Glutamatergic neuron (in vitro differentiated cells): ENCODE data around the gene TBC1D28. TPM values are rescaled to one million over a fixed set of nuclear protein-coding genes. Genes with fewer than 3 reads are reported as not detected.
"Not testable (repeated sequence)": the region's sequence is repeated elsewhere in the genome, so short reads cannot be mapped to it uniquely, and the experiment has no call there.

Experiments
- DNase-seq: peaks from one replicate; pipeline ENCODE4 v3.0.0; 2022
- H3K27ac Mint-ChIP-seq: one replicate; pipeline ENCODE4 v1.8.0; 2020; ENCODE audit warnings: mild to moderate bottlenecking, mixed read lengths, inconsistent platforms; ENCODE audit not compliant: unreplicated experiment
- H3K27me3 Mint-ChIP-seq: one replicate; pipeline ENCODE4 v1.8.0; 2020; ENCODE audit warnings: mild to moderate bottlenecking, moderate library complexity, mixed read lengths, inconsistent platforms; ENCODE audit not compliant: unreplicated experiment
- H3K36me3 Mint-ChIP-seq: one replicate; pipeline ENCODE4 v1.8.0; 2020; ENCODE audit warnings: mild to moderate bottlenecking, mixed read lengths, inconsistent platforms; ENCODE audit not compliant: unreplicated experiment
- H3K4me1 Mint-ChIP-seq: one replicate; pipeline ENCODE4 v1.8.0; 2020; ENCODE audit warnings: mild to moderate bottlenecking, low read depth, mixed read lengths, inconsistent platforms; ENCODE audit not compliant: unreplicated experiment
- H3K4me3 Mint-ChIP-seq: one replicate; pipeline ENCODE4 v1.8.0; 2020; ENCODE audit warnings: mild to moderate bottlenecking, mixed read lengths, inconsistent platforms; ENCODE audit not compliant: unreplicated experiment
- H3K9me3 Mint-ChIP-seq: one replicate; pipeline ENCODE4 v1.8.0; 2020; ENCODE audit warnings: mild to moderate bottlenecking, moderate library complexity, mixed read lengths, inconsistent platforms; ENCODE audit not compliant: unreplicated experiment
- CTCF ChIP-seq: fragments of 200-600 bp; sonication (generic); IDR thresholded peaks from one replicate; pipeline ENCODE4 v1.5.0; 2021; ENCODE audit not compliant: partially characterized antibody, unreplicated experiment
- total RNA-seq: library from RNA; stranded (reverse); fragmentation: NEBNext Ultra II Directional; extraction: Animal tissue kit (Norgen Biotek cat#: 25700); gene quantifications from one replicate; pipeline ENCODE4 v1.2.1, GENCODE V29; 2021; ENCODE audit not compliant: unreplicated experiment

Gene TBC1D28
- total RNA-seq, 1 donor from 2014 or later: 0.44 TPM

- DNase-seq, H3K36me3 Mint-ChIP-seq, H3K27ac Mint-ChIP-seq, H3K27me3 Mint-ChIP-seq, H3K4me3 Mint-ChIP-seq, H3K9me3 Mint-ChIP-seq, H3K4me1 Mint-ChIP-seq: not testable (repeated sequence)
These were observed 1.1 kb downstream of the TBC1D28 start for GRCh38 chr17:18643124-18643523.

- not testable (repeated sequence) for DNase-seq, H3K27ac Mint-ChIP-seq, H3K9me3 Mint-ChIP-seq, H3K4me3 Mint-ChIP-seq, H3K27me3 Mint-ChIP-seq, H3K36me3 Mint-ChIP-seq, H3K4me1 Mint-ChIP-seq
These were observed 5.8 kb downstream of the TBC1D28 start for GRCh38 chr17:18638357-18638756.

GRCh38 chr17:18636237-18636636 lies 8.0 kb downstream of the TBC1D28 start:
- peak; percentile 23 for TF ChIP-seq CTCF
- H3K27ac Mint-ChIP-seq, DNase-seq: not testable (repeated sequence)

GRCh38 chr17:18635773-18636172 lies 8.4 kb downstream of the TBC1D28 start:
- H3K4me3 Mint-ChIP-seq: not testable (repeated sequence)

More at GRCh38 chr17:18636237-18636636, 8.0 kb downstream of the TBC1D28 start:
- not testable (repeated sequence) for H3K9me3 Mint-ChIP-seq, H3K4me1 Mint-ChIP-seq, H3K27me3 Mint-ChIP-seq, H3K4me3 Mint-ChIP-seq, H3K36me3 Mint-ChIP-seq

GRCh38 chr17:18634550-18635263 lies 9.5 kb downstream of the TBC1D28 start:
- H3K4me3 Mint-ChIP-seq: peak overlapping the region; percentile 78

More at GRCh38 chr17:18635773-18636172, 8.4 kb downstream of the TBC1D28 start:
- DNase-seq, H3K9me3 Mint-ChIP-seq, H3K4me1 Mint-ChIP-seq, H3K27ac Mint-ChIP-seq, H3K27me3 Mint-ChIP-seq, H3K36me3 Mint-ChIP-seq: not testable (repeated sequence)

GRCh38 chr17:18626152-18626870 lies 17.9 kb downstream of the TBC1D28 start:
- Mint-ChIP-seq H3K27ac (no peak overlapping the region), H3K27me3 (no peaks in the 10 kb centered on the region), H3K4me1 (no peaks in the 10 kb centered on the region), H3K9me3 (no peaks in the 10 kb centered on the region), H3K4me3 (no peak overlapping the region), H3K36me3 (no peaks in the 10 kb centered on the region)
- no peak for TF ChIP-seq CTCF
- DNase-seq: no peak

More at GRCh38 chr17:18634550-18635263, 9.5 kb downstream of the TBC1D28 start:
- H3K9me3 Mint-ChIP-seq, H3K27me3 Mint-ChIP-seq, H3K27ac Mint-ChIP-seq, H3K36me3 Mint-ChIP-seq, H3K4me1 Mint-ChIP-seq: not testable (repeated sequence)
- peak; percentile 53 for DNase-seq
